Activated naive CD4-positive, alpha-beta T cell (primary cell): ENCODE measurements around the gene APIP.
"Not testable (repeated sequence)": the region's sequence is repeated elsewhere in the genome, so short reads cannot be mapped to it uniquely, and the experiment has no call there.

Experiments
- DNase-seq, 4 experiments: peaks; one replicate each; lab custom pipeline; 2025; lab: John Stamatoyannopoulos, UW

The APIP gene

GRCh38 chr11:34926101-34926830 is 10.1 kb upstream of the APIP start:
- no peak for DNase-seq

DNA sequence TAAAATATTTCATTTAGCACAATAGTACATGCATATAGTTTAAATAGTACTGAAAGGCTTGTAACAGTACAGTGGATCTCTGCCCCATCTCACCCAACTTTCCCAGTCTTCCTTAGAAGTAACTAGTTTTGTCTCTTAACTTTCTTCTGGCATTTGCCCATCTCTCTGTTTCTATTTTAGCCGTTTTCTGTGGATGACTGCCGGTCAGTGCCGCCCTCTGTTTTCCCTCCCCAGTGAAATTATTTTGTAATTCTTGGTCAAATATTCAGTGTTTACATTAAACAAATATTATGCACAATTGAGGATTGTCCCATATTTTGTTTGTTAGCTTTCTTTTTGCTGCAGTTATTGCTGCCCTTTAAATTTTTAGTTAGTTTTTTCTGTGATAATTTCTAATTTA is 8.5 kb upstream of the APIP start:
- DNase-seq: no peak

DNA sequence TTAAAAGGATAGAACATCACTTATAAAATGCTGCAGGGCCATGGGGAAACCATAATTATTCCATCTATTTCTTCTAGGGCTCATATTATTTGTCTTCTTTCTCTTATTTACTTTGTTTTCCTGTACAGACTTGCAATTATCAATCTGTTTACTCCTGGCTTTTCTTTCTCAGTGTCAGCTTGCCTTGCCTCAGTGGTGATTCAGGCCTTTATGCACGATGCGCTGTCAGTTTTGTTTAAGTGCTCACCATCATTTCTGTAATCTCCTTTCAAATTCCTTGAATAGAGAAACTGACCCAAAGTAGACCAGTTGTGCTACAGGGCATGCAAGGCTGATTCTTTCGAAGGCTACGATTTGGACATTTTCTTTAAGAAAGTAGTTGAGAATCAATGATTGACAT is 5.0 kb upstream of the APIP start:
- no peak for DNase-seq

DNA sequence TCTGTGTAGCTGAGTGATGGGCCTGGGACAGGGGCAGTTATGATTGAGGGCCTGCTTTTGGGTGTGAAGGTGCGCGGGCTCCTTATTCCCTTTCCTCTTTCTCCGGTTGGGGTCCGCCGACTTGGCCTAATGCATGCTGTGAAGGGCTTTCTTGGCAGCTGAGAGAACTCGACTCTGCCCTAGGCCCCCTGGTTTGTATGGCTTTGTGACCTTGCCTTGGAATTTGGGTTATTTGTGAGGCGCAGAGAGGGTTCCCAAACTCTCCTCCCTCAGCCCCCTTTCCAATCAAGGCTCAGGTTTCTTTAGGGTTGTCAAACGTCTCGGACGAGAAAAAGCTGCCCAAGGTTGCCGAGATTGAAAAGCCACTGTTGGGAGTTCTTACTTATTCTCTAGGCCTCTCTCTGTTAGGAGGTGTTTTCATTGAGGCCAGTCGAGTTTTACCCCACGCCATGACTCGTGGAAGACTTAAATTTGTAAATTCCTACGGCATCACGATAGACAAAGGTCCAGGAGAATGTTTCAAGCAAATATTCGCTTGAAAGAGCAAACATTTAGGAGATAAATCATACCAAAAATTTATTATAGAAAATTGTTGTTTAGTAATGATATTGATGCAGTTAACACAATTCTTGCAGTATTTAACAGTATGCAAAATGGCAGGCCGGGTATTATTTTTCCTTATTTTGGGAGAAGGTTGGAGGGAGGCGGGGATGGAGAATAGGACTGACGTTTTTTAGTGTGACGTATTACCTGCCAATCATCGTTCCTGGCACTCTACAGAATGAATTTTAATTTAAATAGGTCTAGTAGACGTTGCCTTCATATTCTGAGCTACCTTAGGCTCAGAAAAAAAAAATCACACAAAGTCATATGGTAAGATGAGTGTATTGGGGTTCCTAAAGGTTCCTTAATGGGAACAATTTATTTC is 928 bp upstream of the APIP start:
- DNase-seq: peak in 2 of 4 experiments; percentile 12 to 31

DNA sequence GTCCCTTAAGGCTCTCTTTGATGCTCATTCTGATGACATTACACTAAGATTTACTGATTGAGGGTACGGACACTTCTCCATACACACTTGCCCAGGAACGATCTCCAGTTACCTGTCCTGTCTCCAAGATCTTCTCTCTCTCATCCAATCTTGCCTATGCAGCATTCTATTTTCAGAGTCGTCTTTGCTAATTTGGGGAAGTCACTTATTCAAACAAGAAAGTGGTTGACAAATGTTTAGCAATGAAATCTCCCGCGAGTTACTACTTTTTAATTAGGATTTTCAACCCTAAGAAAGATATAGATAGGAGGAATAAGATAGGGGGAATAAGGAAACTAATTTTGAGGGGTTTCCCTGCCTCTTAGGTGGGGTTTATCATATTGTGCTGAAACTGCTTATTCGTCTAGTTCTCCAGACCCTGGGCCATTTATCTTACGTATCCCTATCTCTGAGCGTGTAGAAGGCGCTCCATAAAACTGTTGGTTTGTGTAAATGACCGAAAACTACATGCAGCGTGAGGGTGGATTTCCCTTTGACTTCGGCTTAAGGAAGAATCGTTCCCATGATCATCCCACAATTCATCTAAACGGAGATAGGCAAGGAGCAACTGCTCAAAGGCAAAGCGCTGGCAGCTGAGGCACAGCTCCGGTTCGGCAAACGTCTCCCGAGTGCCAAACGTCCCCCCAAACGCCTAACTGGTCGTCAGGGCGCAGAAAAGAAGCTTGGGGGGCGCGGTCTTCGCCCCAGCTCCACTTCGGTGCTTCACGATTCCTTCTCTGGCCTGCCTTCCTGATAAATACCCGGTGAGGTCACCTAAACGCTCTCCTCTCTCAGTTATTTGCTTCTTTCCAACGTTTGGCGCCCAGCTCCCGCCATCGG is 804 bp downstream of the APIP start:
- peak in 1 of 4 experiments; percentile 26 for DNase-seq

GRCh38 chr11:34913556-34913955 is 2.6 kb downstream of the APIP start:
- DNase-seq: not testable (repeated sequence)

- no peak for DNase-seq
Observed at GRCh38 chr11:34911676-34912075, 4.5 kb downstream of the APIP start.

- no peak for DNase-seq
Observed at GRCh38 chr11:34910817-34911216, 5.4 kb downstream of the APIP start.

DNA sequence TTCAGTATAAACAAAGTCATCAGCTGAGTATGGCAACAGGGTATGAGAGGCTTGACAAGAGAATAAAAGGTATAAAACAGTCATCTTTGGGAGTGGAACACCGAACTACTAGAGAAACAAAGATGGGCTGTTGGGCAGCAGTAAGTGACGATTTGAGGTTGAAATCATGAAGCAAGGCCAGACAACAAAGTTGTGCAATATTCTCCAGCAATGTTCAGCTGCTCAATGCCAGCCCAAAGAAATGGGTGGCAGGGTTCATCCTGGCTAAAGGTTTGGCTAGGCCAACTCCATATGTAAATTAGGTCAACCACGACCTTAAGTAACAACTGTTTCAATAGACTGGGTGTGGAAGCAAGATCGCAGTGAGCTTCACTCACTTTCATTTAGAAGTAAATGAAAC is 6.2 kb downstream of the APIP start:
- DNase-seq: no peak

DNA sequence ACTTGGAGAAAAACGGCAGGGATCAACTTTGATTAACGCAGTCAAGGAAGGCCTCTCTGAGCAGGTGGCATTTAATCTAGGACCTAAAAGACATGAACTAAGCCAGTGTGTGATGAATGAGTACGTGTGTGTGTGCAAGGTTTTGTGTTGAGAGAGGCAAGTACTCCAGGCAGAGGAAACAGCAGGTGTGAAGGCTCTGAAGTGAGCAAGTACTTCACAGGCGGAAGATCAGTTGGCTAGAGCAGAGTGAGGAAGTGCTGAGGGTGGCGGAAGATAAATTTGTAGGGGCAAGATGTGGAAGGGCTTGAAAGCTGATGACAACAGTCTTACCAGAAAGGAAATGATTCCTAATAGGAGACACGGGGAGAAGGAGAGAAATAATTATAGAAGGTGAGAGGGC is 6.8 kb downstream of the APIP start:
- DNase-seq: no peak

GRCh38 chr11:34907934-34908593 is 8.1 kb downstream of the APIP start:
- DNase-seq: no peak

DNA sequence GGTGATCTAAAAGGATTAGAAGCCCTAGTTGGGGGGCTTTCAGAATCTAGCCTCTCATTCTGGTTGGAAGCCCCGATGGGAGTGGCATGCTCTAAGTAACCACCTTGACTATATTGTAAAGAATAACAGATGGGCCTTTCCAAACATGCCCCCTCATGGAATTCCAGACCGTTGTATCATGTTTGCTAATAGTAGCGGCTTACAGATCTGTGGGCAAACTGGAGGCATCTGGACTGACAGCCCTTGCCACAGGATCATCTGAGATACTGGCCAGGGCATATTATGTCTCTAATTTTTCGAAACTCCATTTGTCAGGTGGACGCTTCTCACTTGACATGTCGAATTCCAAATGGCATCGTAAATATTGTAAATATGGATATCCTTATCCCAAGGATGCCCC is 10.5 kb downstream of the APIP start:
- no peak for DNase-seq

- DNase-seq: no peak
Observed at GRCh38 chr11:34904421-34904955, 11.7 kb downstream of the APIP start.

GRCh38 chr11:34899633-34900016 is 16.6 kb downstream of the APIP start:
- no peak for DNase-seq

GRCh38 chr11:34898474-34898873 is 17.7 kb downstream of the APIP start:
- no peak for DNase-seq

DNA sequence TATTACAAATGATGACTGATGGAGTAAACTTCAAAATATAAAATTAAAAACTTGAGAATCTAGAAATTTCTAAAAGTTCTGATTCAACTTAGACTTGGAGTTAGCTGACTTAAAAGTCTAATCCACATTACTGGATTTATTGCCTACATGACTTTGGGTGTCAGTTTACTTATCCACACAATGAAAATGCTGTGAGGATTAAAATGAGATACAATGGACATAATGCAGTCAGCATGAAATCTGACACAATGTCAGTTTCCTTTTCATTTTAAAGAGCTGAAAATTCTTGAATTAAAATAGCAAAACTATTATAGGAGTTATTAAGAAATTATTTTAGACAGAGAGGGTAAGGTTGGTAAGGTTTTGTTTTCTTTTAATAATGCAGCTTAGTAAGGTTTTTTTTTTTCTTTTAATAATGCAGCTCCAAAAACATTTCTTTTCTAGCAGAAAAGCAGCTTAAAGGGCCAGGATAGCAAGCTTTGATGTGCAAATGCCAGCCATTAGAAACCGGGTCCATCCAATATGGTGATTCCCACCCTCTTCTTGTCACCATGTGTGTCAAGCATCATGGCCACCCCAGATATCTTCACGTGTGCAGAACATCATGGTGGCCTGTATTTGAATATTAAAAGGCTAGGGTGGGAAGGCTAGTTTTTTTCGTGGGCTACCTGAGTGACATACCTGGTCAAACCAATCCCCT is 18.9 kb downstream of the APIP start:
- DNase-seq: no peak

- not testable (repeated sequence) for DNase-seq
Observed at GRCh38 chr11:34896191-34896590, 20.0 kb downstream of the APIP start.

DNA sequence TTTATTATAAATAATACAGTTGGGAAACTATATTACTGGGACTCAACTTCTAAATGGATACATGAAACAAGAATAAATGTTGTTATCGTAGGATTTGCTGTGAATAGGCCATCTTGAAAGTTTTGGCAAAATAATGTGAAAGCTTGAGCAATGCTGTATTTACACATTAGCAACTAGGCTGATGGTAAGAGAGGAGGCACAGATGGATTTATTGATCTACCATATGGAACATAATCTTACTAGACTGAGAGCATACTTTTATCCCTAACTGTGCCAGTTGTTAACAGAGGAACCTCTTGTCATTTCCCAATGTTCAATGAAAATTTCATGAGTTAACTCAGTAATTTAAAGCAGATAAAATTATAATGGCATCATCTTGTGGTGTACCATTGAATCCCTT is 22.8 kb downstream of the APIP start:
- DNase-seq: no peak

GRCh38 chr11:34891611-34892010 is 24.6 kb downstream of the APIP start:
- no peak for DNase-seq

DNA sequence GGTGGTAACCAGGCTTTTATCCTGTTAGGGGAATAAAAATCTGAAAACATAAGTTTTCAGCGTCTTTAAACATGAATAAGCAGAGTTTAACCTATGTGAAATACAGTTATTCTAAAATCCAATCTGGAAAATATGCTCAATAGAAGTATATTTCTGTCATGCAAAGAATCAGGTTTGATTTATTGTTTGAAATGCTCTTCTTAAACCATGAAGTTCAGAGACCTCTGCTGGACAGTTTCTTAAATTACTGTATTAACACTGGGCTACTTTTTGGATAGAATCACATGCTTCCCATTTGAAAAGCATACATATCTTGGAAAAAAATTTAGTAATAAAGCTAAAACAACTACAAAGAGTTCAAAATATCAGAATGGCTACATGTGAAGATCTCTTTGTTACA is 25.4 kb downstream of the APIP start:
- DNase-seq: no peak

- no peak for DNase-seq
Observed at GRCh38 chr11:34890089-34890488, 26.1 kb downstream of the APIP start.
